GM19324 (cell line): ENCODE data around the gene FUCA1.
"Not testable (repeated sequence)": the region's sequence is repeated elsewhere in the genome, so short reads cannot be mapped to it uniquely, and the experiment has no call there.

Experiments used
- ATAC-seq: cut with Tn5 transposase; IDR thresholded peaks from one replicate; pipeline ENCODE4 v1.9.1; 2021; ENCODE audit warnings: mild to moderate bottlenecking, moderate library complexity; ENCODE audit not compliant: unreplicated experiment, low FRiP score

The FUCA1 gene

DNA sequence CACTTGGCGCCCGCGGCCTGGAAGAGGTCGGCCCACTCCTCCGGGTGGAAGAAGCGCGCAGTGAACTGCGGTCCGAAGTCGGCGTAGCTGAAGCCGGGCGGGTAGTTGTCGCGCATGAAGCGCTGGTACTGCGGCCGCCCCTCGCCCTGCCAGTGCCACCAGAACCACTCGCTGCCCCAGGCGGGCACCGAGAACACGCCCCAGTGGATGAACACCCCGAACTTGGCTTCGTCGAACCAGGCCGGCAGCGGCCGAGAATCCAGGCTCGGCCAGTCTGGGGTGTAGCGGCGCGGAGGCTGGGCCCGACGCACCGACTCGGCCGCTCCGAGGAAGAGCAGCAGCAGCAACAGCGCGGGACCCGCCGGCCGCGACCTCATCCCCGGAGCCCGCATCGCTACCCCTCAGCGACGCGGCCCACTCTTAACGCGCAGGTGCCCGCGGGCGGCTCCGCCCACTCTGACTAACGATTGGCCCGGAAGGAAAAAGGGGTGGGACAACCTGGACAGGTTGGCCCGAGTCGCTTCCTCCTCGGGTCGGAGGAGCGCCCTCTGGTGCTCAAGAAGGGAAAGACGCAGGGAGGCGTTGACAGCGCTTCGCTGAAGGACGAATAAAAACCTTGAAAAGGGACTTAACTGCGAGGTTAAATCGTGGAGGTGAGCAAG lies at the start of gene FUCA1:
Gene FUCA1 (minus strand): TSS at position 396 of the 662 bp plus-strand sequence. CDS start 4 bp downstream, at position 392.
- peak; percentile 96 for ATAC-seq

DNA sequence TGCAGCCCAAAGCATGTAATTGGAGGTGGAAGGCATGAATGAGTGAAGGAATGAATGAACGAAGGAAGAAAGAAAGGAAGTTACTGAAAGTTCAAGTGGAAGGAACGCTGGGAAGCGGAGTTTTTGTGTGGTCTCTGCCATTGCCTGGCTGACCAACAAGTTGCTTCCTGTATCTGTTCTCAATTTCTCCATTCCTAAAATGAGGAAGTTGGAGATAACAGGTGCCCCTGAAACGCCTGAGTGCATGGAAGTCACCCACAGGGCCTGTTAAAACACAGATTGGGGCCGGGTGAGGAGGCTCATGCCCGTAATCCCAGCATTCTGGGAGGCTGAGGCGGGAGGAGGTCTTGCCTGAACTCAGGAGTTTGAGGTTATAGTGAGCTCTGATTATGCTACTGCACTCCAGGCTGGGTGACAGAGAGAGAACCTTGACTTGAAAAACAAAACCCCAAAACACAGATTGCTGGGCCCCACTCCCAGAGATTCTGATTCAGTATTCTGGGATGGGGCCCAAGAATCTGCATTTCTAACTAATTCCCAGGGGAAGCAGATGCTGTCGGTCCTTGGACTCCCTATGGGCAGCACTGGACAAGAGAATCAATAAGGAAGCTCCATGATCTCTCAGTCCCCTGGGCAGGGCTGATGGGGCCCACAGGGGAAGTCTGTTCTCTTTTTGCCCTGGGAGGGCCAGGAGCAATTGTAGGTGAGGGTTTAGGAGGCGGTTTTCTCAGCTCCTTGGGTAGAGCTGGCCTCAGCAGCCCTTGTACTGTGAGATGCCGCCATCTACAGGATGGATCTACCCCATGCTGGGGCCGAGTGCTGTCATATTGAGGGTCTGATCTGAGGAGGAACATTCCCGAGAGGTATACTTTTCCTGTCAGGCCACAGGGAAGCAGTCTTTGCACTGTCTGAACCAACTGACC lies 48.4 kb upstream of the FUCA1 start:
- ATAC-seq: no peak

DNA sequence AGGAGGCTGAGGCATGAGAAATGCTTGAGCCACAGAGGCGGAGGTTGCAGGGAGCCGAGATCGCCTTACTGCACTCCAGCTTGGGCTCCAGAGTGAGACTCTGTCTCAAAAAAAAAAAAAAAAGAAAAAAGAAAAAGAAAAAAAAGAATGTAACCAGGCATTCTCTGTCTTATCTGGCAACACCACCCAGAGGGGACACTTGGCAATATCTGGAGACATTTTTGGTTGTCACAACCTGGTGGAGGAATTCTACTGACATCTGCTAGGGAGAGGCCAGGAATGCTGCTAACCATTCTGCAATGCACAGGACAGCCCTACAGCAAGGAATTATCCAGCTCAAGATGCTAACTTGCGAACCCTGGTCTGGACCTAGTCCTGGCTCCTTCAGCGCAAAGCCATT lies 47.4 kb upstream of the FUCA1 start:
- ATAC-seq: no peak

DNA sequence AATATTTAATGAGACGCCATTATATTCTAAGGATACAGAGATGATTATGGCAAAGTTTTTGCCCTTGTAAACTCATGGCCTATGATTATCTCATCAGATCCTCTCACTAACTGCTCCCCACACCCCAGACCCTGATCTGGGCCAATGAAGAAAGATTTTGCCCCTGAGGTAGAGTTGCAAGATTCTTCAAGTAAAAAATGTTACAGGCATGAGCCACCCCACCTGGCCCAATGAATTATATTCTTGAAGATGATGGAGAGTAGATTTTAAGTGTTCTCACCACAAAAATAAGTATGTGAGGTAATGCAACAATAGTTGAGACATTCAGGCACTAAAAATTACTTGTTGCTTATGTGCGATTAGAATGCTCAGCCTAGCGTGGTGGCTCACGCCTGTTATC lies 46.8 kb upstream of the FUCA1 start:
- ATAC-seq: no peak

DNA sequence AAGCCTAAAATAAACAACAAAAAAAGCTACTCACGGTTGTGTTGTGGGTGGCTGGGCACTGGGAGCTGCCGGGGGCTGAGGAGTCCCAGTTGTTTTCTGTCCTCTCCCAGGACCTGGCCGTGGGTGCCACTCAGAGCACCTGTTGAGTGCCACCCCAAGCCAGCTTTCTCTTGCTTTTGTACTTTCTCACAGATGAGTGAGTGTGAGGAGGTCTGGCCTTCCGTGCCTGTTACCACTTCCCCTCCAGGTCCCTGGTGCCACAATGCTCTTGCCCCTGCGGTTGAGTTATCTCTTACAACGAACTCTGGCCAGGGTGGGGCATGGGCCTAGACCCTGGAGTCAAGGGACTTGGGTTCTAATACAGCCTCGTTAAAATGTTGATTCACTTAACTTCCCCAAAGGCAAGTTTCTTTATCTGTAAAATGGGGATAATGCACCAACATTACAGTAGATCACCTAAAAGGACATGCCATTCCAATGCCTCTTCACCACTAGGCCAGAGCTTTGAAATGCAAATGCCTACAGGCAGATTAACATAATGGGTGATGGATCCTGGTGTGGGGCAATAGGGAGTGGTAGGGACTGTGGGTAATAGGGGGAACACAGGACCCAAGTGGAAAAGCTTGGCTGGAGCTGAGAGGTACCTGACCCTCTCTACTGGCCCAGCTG lies 45.3 kb upstream of the FUCA1 start, which contains the start of gene CNR2:
Gene CNR2 (minus strand): TSS at position 151 of the 669 bp plus-strand sequence. CDS start 37,745 bp downstream, outside the sequence.
- no peak for ATAC-seq

DNA sequence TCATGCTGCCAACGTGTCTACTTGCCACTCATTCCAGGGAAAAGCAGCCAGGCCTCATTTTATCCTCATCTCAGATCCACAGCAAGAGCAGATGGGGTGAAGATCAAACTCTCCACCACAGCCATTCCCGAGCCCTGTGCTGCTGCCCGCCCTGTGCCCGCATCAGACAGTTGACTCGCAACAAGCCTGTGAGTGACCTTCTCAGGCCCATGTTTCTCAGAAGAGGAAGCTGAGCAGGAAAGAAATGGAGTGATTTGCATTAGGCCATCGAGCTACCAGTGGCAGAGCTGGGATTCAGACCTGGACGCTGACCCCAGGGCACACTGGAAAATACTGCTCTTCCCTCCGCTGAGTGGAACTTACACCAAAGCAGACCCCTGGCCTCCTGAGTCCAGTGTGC lies 43.8 kb upstream of the FUCA1 start:
- no peak for ATAC-seq

DNA sequence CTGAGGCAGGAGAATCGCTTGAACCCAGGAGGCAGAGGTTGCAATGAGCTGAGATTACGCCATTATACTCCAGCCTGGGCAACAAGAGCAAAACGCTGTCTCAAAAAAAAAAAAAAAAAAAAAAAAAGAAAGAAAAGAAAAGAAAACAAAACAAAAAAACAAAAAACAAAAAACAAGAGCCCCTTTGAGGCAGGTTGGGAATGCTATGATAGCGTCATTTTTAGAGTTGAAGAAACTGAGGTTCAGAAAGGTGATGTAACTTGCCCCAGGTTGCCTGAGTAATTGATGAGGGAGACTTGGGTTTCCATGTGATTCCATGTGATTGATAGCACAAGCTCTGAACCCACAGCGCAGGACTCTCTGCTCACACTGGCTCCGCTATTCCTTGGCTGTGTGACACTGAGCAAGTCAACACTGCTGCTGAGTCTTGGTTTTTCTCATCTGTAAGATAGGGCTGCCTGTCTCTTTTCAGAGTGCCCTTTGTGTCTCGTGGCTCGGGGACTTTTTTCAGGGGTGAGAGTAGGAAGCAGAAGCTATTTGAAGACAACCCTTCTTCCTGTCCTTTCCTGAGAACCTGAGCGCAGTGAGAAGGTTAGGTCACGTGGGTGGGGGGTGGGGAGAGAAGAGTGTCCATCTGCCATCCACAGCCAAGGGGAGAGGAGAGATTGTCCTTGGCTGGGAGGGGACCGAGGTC lies 42.6 kb upstream of the FUCA1 start:
- no peak for ATAC-seq

DNA sequence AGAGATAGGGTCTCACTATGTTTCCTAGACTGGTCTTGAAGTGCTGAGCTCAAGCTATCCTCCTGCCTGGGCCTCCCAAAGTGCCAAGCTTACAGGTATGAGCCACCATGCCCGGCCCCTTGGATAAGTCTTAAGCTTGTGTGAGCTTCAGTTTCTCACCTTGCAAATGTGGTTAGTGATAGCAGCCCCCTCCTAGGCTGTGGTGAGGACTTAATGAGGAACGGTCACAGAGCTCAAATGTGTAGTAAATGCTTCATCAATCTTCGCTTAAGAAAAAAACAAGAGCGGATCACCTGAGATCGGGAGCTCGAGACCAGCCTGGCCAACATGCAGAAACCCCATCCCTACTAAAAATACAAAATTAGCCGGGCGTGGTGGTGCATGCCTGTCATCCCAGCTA lies 42.1 kb upstream of the FUCA1 start:
- ATAC-seq: no peak

DNA sequence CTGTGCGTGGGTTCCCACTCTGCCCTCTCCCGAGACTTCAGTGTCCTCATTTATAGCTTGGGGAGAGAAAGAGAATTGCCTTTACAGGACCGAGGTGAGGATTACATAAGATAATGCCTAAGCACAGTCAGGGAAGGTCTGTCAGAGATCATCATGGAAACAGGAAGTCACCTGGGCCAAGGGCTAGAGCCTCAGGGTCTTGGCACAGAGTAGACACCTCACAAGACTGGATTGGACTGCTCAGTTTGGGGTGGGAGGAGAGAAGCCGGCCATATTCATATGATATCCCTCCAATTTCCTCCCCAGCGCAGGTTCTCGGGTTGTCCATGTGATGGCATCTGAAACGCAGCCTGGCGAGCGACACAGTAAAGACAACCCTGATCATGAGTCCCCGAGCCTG lies 41.3 kb upstream of the FUCA1 start:
- no peak for ATAC-seq

DNA sequence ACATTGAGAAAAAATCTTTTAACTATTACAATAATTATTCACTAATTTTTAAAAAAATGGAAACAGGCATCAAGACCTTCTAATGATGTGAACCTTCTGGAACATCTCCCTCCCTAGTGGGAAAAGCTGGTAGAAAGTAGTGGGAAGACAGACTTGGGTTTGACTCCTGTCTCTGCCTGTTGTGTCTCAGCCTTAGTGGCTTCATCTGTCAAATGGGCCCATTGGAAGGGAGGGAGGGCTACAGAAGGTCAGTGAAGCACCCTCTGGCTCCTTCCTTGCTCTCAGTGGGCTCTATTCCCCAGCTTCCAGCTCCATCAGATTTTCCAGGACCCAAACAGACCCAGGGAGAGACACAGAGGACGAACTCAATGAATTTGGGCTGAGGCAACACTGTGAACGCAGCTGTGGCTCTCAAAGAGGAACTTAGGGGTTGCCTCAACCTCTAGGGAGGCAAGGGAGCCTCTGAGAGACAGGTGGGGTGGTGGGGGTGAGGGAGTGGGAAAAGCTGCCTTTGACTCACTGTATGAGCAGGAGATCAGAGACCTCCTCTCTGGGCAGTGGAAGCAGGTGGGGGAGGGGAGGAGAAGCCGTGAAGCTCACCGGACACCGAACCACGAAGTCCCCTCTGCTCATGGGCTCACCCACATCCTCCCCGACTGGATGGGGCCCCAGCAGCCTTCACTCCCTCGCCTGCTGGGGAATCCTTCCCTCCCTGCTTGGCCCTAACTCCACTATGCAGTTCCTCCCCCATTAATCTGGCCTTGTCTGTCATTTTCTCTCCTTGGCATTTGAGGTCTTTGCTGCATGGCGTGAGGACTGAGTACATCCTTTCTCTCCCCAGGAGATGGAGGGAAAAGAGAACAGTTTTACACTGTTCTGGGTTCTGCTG lies 40.6 kb upstream of the FUCA1 start:
- ATAC-seq: no peak

DNA sequence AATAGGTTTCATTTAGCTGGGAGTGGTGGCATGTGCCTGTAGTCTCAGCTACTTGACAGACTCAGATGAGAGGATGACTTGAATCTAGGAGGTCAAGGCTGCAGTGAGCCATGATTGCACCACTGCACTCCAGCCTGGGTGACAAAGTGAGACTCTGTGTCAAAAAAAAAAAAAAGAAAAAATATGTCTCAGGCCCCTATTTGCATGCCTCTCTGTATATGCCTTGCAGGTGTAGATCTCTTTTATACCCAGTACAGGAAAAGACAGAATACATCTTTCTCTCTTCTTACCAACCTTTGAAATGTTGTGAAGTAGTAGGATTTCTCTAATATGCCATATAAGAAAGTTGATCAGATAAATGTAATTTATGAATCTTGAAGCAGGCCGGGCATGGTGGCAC lies 38.6 kb upstream of the FUCA1 start:
- no peak for ATAC-seq

DNA sequence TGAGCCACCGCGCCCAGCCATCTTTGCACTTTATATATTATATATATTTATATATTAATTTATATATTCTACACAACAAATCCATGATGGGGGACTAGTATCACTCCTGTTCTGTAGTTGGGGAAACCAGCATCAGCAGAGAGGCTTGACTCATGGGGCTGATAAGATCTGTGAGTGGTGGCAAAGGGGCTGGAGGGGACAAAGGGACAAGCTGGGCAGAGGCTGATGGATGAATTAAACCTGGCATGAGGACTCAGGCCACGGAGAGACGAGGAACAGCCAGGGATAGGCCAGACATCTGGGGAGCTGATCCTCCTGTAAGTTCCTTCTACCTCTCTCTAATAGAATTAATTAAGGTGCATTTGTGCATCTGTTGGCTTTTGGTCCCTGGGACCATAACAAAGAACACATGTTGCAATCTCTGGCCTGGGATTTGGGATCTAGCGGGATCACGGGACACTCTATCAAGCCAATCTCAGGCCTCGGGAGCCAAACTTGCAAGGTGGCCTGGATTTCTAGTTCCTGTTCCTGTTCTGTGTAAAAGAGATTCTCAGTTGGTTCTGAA lies 37.5 kb upstream of the FUCA1 start:
- no peak for ATAC-seq

DNA sequence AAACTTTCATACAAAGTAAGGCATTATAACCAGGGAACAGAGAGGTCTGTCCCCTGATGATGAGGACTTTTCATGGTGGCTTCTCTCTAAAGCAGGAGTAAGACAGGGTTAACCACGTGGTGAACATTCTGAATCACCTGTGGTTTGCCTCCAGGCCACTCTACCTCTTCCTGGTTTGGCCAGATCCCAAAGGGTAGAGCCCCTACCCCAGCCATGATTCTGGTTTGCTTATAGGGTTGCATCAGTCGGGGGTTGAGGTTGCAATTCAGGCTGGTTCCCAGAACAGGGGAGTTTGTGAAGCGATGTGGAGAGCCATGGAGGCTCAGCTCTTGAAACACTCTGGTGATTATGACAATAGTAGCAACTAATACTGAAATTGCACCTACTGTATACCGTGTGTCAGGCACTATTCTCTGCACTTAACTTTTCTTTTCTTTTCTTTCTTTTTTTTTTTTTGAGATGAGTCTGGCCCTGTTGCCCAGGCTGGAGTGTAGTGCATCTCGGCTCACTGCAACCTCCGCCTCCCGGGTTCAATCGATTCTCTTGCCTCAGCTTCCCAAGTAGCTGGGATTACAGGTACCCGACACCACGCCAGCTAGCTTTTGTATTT lies 36.8 kb upstream of the FUCA1 start:
- no peak for ATAC-seq

DNA sequence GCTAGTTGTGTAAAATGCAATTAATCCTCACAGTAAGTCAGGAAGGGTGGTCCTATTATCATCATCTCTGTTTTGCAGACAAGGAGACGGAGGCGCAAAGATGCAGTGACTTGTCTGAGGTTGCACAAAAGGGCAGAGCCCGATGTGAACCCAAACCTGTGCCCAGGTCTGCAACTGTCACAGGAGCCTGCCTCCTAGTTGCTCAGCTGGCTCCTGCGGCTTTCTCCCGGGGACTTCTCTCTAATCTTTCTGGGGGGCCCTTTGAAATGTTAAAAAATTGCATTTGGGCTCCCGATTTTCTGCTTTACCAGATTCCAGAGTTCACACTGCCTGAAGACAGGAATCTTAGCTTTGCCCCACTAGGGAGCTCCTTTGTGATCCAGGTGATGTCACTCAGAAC lies 35.7 kb upstream of the FUCA1 start:
- ATAC-seq: no peak

DNA sequence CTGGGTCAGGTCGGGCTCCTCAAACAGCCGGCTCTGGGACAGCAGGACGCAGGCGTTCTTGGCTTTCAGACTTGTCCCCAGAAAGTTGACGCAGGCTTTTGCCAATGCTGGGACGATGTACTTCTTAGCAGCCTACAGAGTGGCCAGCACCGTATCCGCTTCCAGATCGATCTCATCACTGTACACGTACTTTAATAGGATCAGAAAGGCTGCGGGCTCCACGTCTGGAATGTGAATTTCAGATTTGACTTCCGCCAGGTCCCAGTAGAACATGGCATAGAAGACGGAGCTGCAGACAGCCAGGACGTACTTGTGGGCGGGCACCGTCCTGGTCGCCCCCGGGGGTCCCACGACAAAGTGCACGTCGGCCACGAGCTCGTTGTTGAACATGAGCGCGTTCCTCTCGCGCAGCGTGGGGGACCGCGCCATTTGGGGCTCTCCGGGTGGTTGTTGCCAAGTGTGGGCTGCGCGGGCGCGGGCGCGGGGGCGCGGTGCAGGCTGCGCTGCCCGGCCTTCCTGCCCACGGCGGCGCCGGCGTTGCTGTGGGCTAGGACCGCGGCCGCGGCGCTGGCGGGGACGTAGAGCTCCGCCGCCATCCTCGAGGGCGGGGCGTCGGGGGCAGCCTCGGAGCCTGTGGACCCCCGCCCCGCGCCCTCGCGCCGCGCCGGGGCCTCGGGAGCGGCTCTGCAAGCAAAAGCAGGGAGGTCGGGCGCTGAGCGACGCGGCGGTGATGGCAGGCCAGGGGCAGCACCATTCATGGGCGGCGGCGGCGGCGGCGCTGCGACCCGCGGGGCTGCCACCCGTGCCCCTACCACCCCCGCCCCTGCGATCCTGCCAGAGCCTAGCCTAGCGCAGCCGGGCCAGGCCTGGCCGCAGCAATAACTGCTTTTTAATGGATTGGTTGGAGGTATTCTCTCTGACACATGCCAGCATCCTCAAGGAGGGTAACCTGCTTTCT lies 34.5 kb upstream of the FUCA1 start:
- ATAC-seq: no peak

DNA sequence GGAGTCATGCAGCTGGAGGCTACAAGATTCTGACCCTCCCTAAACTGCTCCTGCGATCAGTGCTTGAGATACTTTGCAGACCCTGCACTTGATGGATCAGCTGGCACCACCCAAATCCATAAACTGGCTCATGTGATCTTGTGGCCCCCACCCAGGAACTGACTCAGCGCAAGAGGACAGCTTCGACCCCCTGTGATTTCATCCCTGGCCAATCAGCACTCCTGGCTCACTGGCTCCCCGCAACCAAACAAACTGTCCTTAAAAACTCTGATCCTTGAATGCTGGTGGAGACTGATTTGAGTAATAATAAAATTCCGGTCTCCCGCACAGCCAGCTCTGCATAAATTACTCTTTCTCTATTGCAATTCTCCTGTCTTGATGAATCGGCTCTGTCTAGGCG lies 31.9 kb upstream of the FUCA1 start:
- ATAC-seq: not testable (repeated sequence)

DNA sequence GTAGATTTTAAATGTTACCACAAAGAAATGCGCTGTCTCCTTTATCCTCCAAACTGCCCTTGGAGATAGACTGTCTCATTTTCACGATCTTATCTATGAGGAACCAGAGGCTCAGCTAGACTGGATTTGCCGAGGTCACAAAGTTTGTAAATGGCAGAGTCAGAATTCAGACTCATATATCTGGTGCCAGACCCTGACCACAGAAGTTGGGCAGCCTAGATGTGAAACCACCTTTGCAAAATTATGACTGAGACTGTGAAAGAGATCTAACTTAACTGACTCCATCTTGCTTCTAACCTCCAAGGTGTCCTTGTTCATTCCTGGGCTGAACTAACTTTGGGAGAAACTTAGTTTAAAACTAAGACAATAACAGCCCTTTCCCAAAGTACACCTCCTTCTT lies 31.0 kb upstream of the FUCA1 start:
- no peak for ATAC-seq

DNA sequence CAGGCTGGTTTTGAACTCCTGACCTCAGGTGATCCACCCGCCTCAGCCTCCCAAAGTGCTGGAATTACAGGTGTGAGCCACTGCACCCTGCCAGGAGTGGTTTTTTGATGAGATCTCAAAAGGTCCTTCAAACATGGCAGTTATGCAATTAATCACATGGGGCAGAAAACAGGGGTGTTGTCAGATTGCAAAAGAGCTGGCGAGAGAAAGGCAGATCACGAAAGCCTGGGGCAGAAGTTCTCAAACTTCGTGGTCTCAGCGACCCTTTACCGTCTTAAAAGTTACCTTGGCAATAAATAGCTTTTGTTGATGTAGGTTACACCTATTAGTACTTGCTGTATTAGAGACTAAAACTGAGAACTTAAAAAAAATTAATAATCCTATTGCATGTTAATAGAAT lies 29.0 kb upstream of the FUCA1 start:
- ATAC-seq: no peak
